GM18873 (cell line): ENCODE results near the gene KCNQ5.

Experiments used
- ATAC-seq: cut with Tn5 transposase; IDR thresholded peaks from one replicate; pipeline ENCODE4 v1.9.1; 2021; ENCODE audit warnings: mild to moderate bottlenecking, moderate library complexity, moderate number of reproducible peaks; ENCODE audit not compliant: unreplicated experiment, low FRiP score

The KCNQ5 gene

GRCh38 chr6:72826744-72827438, 205.0 kb downstream of the KCNQ5 start:
- no peak for ATAC-seq

GRCh38 chr6:72828904-72829303, 207.0 kb downstream of the KCNQ5 start:
- ATAC-seq = no peak

GRCh38 chr6:72832271-72832670, 210.4 kb downstream of the KCNQ5 start:
- no peak for ATAC-seq

- no peak for ATAC-seq
These were observed 213.9 kb downstream of the KCNQ5 start for GRCh38 chr6:72835749-72836148.

GRCh38 chr6:72836971-72837370, 215.1 kb downstream of the KCNQ5 start:
- no peak for ATAC-seq

GRCh38 chr6:72841195-72841594, 219.3 kb downstream of the KCNQ5 start:
- ATAC-seq = no peak

- no peak for ATAC-seq
These were observed 220.3 kb downstream of the KCNQ5 start for GRCh38 chr6:72842140-72842539.

- no peak for ATAC-seq
These were observed 222.8 kb downstream of the KCNQ5 start for GRCh38 chr6:72844614-72845013.

GRCh38 chr6:72849346-72849745, 227.5 kb downstream of the KCNQ5 start:
- no peak for ATAC-seq

GRCh38 chr6:72850040-72850439, 228.2 kb downstream of the KCNQ5 start:
- ATAC-seq = no peak

- no peak for ATAC-seq
These were observed 228.6 kb downstream of the KCNQ5 start for GRCh38 chr6:72850469-72850868.

- ATAC-seq = no peak
These were observed 233.6 kb downstream of the KCNQ5 start for GRCh38 chr6:72855471-72855870.

- ATAC-seq = no peak
These were observed 234.9 kb downstream of the KCNQ5 start for GRCh38 chr6:72856801-72857200.

- ATAC-seq = no peak
These were observed 236.1 kb downstream of the KCNQ5 start for GRCh38 chr6:72857791-72858585.

- no peak for ATAC-seq
These were observed 239.2 kb downstream of the KCNQ5 start for GRCh38 chr6:72861059-72861458.

GRCh38 chr6:72861935-72862432, 240.1 kb downstream of the KCNQ5 start:
- ATAC-seq = no peak

GRCh38 chr6:72863131-72863530, 241.3 kb downstream of the KCNQ5 start:
- no peak for ATAC-seq

GRCh38 chr6:72864236-72864635, 242.4 kb downstream of the KCNQ5 start:
- ATAC-seq = no peak

GRCh38 chr6:72864799-72865198, 242.9 kb downstream of the KCNQ5 start:
- no peak for ATAC-seq

- ATAC-seq = no peak
These were observed 243.6 kb downstream of the KCNQ5 start for GRCh38 chr6:72865467-72865866.

- ATAC-seq = no peak
These were observed 247.8 kb downstream of the KCNQ5 start for GRCh38 chr6:72869621-72870020.

- no peak for ATAC-seq
These were observed 251.6 kb downstream of the KCNQ5 start for GRCh38 chr6:72873433-72873832.
